ENCODE data around the gene DPP4. TPM values are rescaled to one million over a fixed set of nuclear protein-coding genes. Genes with fewer than 3 reads are reported as not detected.

The DPP4 gene
- polyA plus RNA-seq, 1 donor (not counting 4 experiments of a cell fraction or from before 2014, with no cell fraction given), result 1.1 TPM

DNA sequence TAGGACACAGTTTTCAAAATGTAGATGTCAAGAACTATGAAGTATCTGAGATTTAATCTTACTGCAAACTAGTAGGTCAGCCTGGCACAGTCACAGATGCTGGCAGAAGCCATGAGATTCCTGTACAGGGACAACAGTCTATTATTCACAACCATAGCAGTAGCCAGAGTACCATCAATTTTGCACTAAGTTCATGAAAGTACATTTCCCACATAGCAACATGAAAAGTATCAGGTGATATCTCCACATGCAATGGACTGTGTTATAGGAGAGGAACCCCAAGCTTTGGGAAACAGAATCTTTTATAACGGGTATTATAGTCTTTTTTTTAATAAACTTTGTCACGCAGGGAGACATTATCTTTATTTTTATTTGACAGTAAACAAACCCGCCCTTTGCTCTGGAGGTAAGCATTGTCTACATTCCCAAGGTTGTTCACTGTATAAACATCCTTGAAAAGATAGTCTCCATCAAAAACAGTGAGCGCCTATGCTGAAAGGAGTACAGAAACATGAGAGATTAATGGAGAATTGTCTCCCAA lies 33.4 kb upstream of the DPP4 start:
- no peak overlapping the region for H3K27ac ChIP-seq (ENCODE audit: control insufficient read depth, insufficient read depth, low read length)
- H3K79me2 ChIP-seq (ENCODE audit: control insufficient read depth, insufficient read depth, low read length), result no peaks in the 10 kb centered on the region
- dilution Hi-C loops (cut with MboI; ENCODE audit: extremely low pct_ligation_motif_present, low sequenced_read_pairs), result no loop called here
- no peak overlapping the region for H2AFZ ChIP-seq (ENCODE audit: control insufficient read depth, low read length)
- H3K27me3 ChIP-seq (ENCODE audit: control insufficient read depth, extremely low read depth, insufficient read depth, low read length), result no peaks in the 10 kb centered on the region
- H3K9me3 ChIP-seq (ENCODE audit: control insufficient read depth, low read depth, low read length), result no peaks in the 10 kb centered on the region
- peaks cover 6% of the 10 kb centered on the region for H3K4me1 ChIP-seq (ENCODE audit: control insufficient read depth, extremely low read depth, insufficient read depth, low read length)
- no peaks in the 10 kb centered on the region for H4K20me1 ChIP-seq (ENCODE audit: control insufficient read depth, extremely low read depth, insufficient read depth, low read length)
- H3K9ac ChIP-seq (ENCODE audit: control insufficient read depth, extremely low read depth, insufficient read depth, low read length), result no peak overlapping the region
- no peaks in the 10 kb centered on the region for H3K9me1 ChIP-seq (ENCODE audit: control insufficient read depth, extremely low read depth, insufficient read depth, low read length)
- TF ChIP-seq, protein P1, sequence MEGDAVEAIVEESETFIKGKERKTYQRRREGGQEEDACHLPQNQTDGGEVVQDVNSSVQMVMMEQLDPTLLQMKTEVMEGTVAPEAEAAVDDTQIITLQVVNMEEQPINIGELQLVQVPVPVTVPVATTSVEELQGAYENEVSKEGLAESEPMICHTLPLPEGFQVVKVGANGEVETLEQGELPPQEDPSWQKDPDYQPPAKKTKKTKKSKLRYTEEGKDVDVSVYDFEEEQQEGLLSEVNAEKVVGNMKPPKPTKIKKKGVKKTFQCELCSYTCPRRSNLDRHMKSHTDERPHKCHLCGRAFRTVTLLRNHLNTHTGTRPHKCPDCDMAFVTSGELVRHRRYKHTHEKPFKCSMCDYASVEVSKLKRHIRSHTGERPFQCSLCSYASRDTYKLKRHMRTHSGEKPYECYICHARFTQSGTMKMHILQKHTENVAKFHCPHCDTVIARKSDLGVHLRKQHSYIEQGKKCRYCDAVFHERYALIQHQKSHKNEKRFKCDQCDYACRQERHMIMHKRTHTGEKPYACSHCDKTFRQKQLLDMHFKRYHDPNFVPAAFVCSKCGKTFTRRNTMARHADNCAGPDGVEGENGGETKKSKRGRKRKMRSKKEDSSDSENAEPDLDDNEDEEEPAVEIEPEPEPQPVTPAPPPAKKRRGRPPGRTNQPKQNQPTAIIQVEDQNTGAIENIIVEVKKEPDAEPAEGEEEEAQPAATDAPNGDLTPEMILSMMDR (optimal IDR thresholded peaks at IDR 0.05 in 1 of 3, IDR thresholded peaks at IDR 0.05 in 1 of 3, conservative IDR thresholded peaks at IDR 0.05 in 1 of 3; ENCODE audit: extremely low read depth in 1 of 3, insufficient read depth in 2 of 3, low read length in 3 of 3), result no peak
- no peak for TF ChIP-seq EZH2 (IDR thresholded peaks at IDR 0.05; ENCODE audit: low read length)
- H3K4me2 ChIP-seq (ENCODE audit: control insufficient read depth, extremely low read depth, insufficient read depth, low read depth, low read length), result no peak overlapping the region
- no peak overlapping the region for H3K4me3 ChIP-seq (ENCODE audit: control insufficient read depth in 2 of 3, extremely low read depth in 1 of 3, insufficient read depth in 2 of 3, low read depth in 1 of 3, low read length in 3 of 3)
- DNase-seq (ENCODE audit: low read depth, low spot score) (no peak), FAIRE-seq (no peak)
- no peaks in the 10 kb centered on the region for H3K36me3 ChIP-seq (ENCODE audit: control insufficient read depth in 2 of 2, extremely low read depth in 1 of 2, insufficient read depth in 2 of 2, low read length in 2 of 2)

DNA sequence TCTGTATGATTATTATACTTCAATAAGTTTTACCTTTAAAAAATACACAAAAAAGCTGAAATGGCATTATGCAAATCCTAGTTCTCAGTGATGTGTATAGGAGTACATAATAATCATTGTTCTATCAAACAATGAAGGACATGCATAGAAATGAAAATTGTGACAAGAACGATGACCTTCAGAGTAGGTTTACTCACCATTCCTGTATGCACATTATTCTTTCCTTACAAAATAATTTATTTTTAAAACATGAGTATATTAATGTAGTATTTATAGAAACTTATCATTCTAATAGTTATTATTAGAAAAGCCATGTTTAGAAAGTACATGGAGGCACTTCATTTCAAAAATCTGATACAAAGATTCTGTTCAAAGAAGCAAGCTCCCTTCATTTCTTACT lies 32.7 kb upstream of the DPP4 start:
- H3K79me2 ChIP-seq (ENCODE audit: control insufficient read depth, insufficient read depth, low read length), result no peaks in the 10 kb centered on the region
- FAIRE-seq (no peak), DNase-seq (ENCODE audit: low read depth, low spot score) (no peak)
- no peaks in the 10 kb centered on the region for H4K20me1 ChIP-seq (ENCODE audit: control insufficient read depth, extremely low read depth, insufficient read depth, low read length)
- H2AFZ ChIP-seq (ENCODE audit: control insufficient read depth, low read length), result no peak overlapping the region
- H3K4me1 ChIP-seq (ENCODE audit: control insufficient read depth, extremely low read depth, insufficient read depth, low read length), result no peaks in the 10 kb centered on the region
- no peak overlapping the region for H3K4me3 ChIP-seq (ENCODE audit: control insufficient read depth in 2 of 3, extremely low read depth in 1 of 3, insufficient read depth in 2 of 3, low read depth in 1 of 3, low read length in 3 of 3)
- H3K27ac ChIP-seq (ENCODE audit: control insufficient read depth, insufficient read depth, low read length), result no peak overlapping the region
- no peak overlapping the region for H3K9ac ChIP-seq (ENCODE audit: control insufficient read depth, extremely low read depth, insufficient read depth, low read length)
- H3K36me3 ChIP-seq (ENCODE audit: control insufficient read depth in 2 of 2, extremely low read depth in 1 of 2, insufficient read depth in 2 of 2, low read length in 2 of 2), result no peaks in the 10 kb centered on the region
- no peaks in the 10 kb centered on the region for H3K9me1 ChIP-seq (ENCODE audit: control insufficient read depth, extremely low read depth, insufficient read depth, low read length)
- dilution Hi-C loops (cut with MboI; ENCODE audit: extremely low pct_ligation_motif_present, low sequenced_read_pairs), result no loop called here
- TF ChIP-seq, protein P1 (optimal IDR thresholded peaks at IDR 0.05 in 1 of 3, IDR thresholded peaks at IDR 0.05 in 1 of 3, conservative IDR thresholded peaks at IDR 0.05 in 1 of 3; ENCODE audit: extremely low read depth in 1 of 3, insufficient read depth in 2 of 3, low read length in 3 of 3), result no peak
- no peak for TF ChIP-seq EZH2 (IDR thresholded peaks at IDR 0.05; ENCODE audit: low read length)
- no peaks in the 10 kb centered on the region for H3K27me3 ChIP-seq (ENCODE audit: control insufficient read depth, extremely low read depth, insufficient read depth, low read length)
- H3K4me2 ChIP-seq (ENCODE audit: control insufficient read depth, extremely low read depth, insufficient read depth, low read depth, low read length), result no peak overlapping the region
- no peaks in the 10 kb centered on the region for H3K9me3 ChIP-seq (ENCODE audit: control insufficient read depth, low read depth, low read length)

Measured in keratinocyte (primary cell).